ENCODE data around the gene STAC. TPM values are rescaled to one million over a fixed set of nuclear protein-coding genes. Genes with fewer than 3 reads are reported as not detected.

STAC gene
- polyA plus RNA-seq, 1 experiment = 1.5 TPM

DNA sequence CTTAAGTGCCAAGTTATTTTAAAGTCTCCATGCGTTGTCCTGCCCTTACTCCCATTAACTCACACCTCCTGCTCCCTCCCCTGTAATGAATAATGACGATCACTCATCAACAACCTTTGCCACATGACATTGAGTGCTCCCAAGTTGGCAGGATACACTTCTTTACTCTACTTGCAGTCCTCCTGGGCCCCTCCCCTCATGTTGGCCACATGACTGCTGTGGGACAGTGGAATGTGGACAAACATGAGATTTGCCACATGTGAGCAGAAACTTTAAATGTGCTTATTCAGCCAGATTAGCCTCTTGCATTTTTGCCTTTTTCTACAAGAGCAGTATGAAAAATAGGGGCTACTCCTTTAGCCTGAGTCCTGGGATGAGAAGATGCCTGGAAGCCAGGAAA, 216.1 kb downstream of the STAC start:
- TF ChIP-seq, protein P1, sequence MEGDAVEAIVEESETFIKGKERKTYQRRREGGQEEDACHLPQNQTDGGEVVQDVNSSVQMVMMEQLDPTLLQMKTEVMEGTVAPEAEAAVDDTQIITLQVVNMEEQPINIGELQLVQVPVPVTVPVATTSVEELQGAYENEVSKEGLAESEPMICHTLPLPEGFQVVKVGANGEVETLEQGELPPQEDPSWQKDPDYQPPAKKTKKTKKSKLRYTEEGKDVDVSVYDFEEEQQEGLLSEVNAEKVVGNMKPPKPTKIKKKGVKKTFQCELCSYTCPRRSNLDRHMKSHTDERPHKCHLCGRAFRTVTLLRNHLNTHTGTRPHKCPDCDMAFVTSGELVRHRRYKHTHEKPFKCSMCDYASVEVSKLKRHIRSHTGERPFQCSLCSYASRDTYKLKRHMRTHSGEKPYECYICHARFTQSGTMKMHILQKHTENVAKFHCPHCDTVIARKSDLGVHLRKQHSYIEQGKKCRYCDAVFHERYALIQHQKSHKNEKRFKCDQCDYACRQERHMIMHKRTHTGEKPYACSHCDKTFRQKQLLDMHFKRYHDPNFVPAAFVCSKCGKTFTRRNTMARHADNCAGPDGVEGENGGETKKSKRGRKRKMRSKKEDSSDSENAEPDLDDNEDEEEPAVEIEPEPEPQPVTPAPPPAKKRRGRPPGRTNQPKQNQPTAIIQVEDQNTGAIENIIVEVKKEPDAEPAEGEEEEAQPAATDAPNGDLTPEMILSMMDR (IDR thresholded peaks at IDR 0.05; ENCODE audit: low read depth, low read length) = no peak
- ChIA-PET CTCF (no interaction called here), POLR2A (no interaction called here)
- peaks cover 2% of the 10 kb centered on the region for H3K27me3 ChIP-seq (ENCODE audit: control insufficient read depth, insufficient read depth, low read length)
- H3K27ac ChIP-seq (ENCODE audit: low read depth, low read length) = no peak overlapping the region
- no peaks in the 10 kb centered on the region for H3K9me3 ChIP-seq (ENCODE audit: control insufficient read depth, insufficient read depth, low read length)
- DNase-seq (ENCODE audit: low read depth, low spot score) = no peak
- no peak overlapping the region for H3K4me3 ChIP-seq (ENCODE audit: low read depth, low read length)

- CTCF ChIA-PET = no interaction called here
- DNase-seq (ENCODE audit: low read depth, low spot score) = no peak
- TF ChIP-seq, protein P1 (IDR thresholded peaks at IDR 0.05; ENCODE audit: low read depth, low read length) = no peak
Observed at GRCh38 chr3:36597422-36597821, 217.1 kb downstream of the STAC start.

More at GRCh38 chr3:36597422-36597821, 217.1 kb downstream of the STAC start:
- Histone ChIP-seq H3K27ac (ENCODE audit: low read depth, low read length) (no peak overlapping the region), H3K4me3 (ENCODE audit: low read depth, low read length) (no peak overlapping the region), H3K9me3 (ENCODE audit: control insufficient read depth, insufficient read depth, low read length) (no peaks in the 10 kb centered on the region), H3K27me3 (ENCODE audit: control insufficient read depth, insufficient read depth, low read length) (peaks cover 2% of the 10 kb centered on the region)
- POLR2A ChIA-PET = no interaction called here

Data from AG04450 (cell line).